Tibial nerve (tissue), 4 donors: ENCODE measurements around the gene CLCN7. TPM values are rescaled to one million over a fixed set of nuclear protein-coding genes. Genes with fewer than 3 reads are reported as not detected.
A peak's percentile ranks its signal among the peaks of the same experiment; 100 is the strongest.

ENCODE experiments used
- DNase-seq, 2 donors: peaks; one replicate each; pipeline ENCODE4 v3.0.0-alpha.2; 2019; ENCODE audit warnings: low spot score in 2 of 2
- H3K27ac ChIP-seq, 4 donors: fragments of 200-600 bp; sonication (generic) in 3 of 4; one replicate each; pipeline ENCODE4 v1.5.1; 2017 to 2019; ENCODE audit warnings: mild to moderate bottlenecking in 1 of 4
- H3K27me3 ChIP-seq, 2 donors: fragments of 200-600 bp; sonication (generic) in 1 of 2; one replicate each; pipeline versions ENCODE4 v1.5.1 to v1.6.0; 2017 to 2019
- H3K36me3 ChIP-seq, 3 donors: fragments of 200-600 bp; sonication (generic); one replicate each; pipeline ENCODE4 v1.5.1; 2018 to 2019
- H3K4me1 ChIP-seq, 4 donors: fragments of 200-600 bp; sonication (generic) in 3 of 4; one replicate each; pipeline ENCODE4 v1.5.1; 2017 to 2019
- H3K4me3 ChIP-seq, 4 donors: fragments of 200-600 bp; sonication (generic) in 3 of 4; one replicate each; pipeline ENCODE4 v1.5.1; 2017 to 2019; ENCODE audit warnings: mild to moderate bottlenecking in 1 of 4, moderate library complexity in 1 of 4
- H3K9me3 ChIP-seq, 4 donors: fragments of 200-600 bp; sonication (generic) in 3 of 4; one replicate each; pipeline ENCODE4 v1.5.1; 2017 to 2019
- CTCF ChIP-seq, 5 experiments: fragments of 200-600 bp in 3 of 5; fragments of 450-650 bp in 2 of 5; sonication (generic) in 3 of 5; IDR thresholded peaks; one replicate each; pipeline ENCODE4 v1.5.1; 2016 to 2019; ENCODE audit warnings: antibody characterized with exemption in 5 of 5, mild to moderate bottlenecking in 3 of 5, moderate library complexity in 2 of 5
- EP300 ChIP-seq, 2 donors: sonication (generic); formaldehyde crosslinking; IDR thresholded peaks; one replicate each; pipeline ENCODE4 v1.6.1; 2017; ENCODE audit warnings: antibody characterized with exemption in 2 of 2, mild to moderate bottlenecking in 1 of 2
- POLR2A ChIP-seq, 2 donors: fragments of 450-650 bp; IDR thresholded peaks; one replicate each; pipeline ENCODE4 v1.6.1; 2017; ENCODE audit warnings: antibody characterized with exemption in 2 of 2, mild to moderate bottlenecking in 2 of 2, moderate library complexity in 2 of 2
- WGBS, 2 donors: methylation state at CpG; one replicate each; pipeline ENCODE4 v1.1.5; 2018; 5-methylcytosine and 5-hydroxymethylcytosine counted together
- total RNA-seq, 4 donors: library from RNA; depleted of rRNA; stranded (reverse); fragments of >200 nt; gene quantifications; one replicate each; pipeline ENCODE4 v1.1.0, GENCODE V29; 2016

Gene CLCN7
- total RNA-seq, 4 donors from 2014 or later = 38.7 to 136 (median 73.1) TPM

GRCh38 chr16:1447965-1448364, 26.9 kb downstream of the CLCN7 start:
- peaks cover 0 to 89% (median 11%) of the 10 kb centered on the region in 3 donors for H3K36me3 ChIP-seq
- H3K9me3 ChIP-seq = no peaks in the 10 kb centered on the region
- no peak overlapping the region for H3K4me3 ChIP-seq
- no peaks in the 10 kb centered on the region for H3K4me1 ChIP-seq
- WGBS, 2 donors = 88 to 89% methylated on average over 7 to 11 of the region's 11 CpGs
- DNase-seq = no peak
- no peak for TF ChIP-seq CTCF (IDR thresholded peaks at IDR 0.05)
- TF ChIP-seq EP300 (IDR thresholded peaks at IDR 0.05) = no peak
- no peak for TF ChIP-seq POLR2A (IDR thresholded peaks at IDR 0.05)
- no peak overlapping the region for H3K27ac ChIP-seq
- no peaks in the 10 kb centered on the region for H3K27me3 ChIP-seq

GRCh38 chr16:1446296-1447080, 28.3 kb downstream of the CLCN7 start:
- Histone ChIP-seq H3K27me3 (no peaks in the 10 kb centered on the region), H3K9me3 (no peaks in the 10 kb centered on the region), H3K27ac (peak overlapping the region in 1 of 4 donors; percentile 45), H3K4me1 (no peaks in the 10 kb centered on the region), H3K4me3 (no peak overlapping the region), H3K36me3 (peaks cover 0 to 87% (median 5%) of the 10 kb centered on the region in 3 donors)
- 89 to 90% methylated on average over 22 to 36 of the region's 41 CpGs for WGBS, 2 donors
- TF ChIP-seq EP300 (IDR thresholded peaks at IDR 0.05) (no peak), POLR2A (IDR thresholded peaks at IDR 0.05) (no peak), CTCF (IDR thresholded peaks at IDR 0.05) (no peak)
- DNase-seq = no peak

GRCh38 chr16:1445518-1446203, 29.2 kb downstream of the CLCN7 start:
- WGBS, 2 donors = 84 to 95% methylated on average over 19 to 24 of the region's 25 CpGs
- Histone ChIP-seq H3K27ac (peak overlapping the region in 1 of 4 donors; percentile 75), H3K4me3 (no peak overlapping the region), H3K9me3 (no peaks in the 10 kb centered on the region), H3K36me3 (peaks cover 0 to 86% (median 5%) of the 10 kb centered on the region in 3 donors), H3K27me3 (no peaks in the 10 kb centered on the region), H3K4me1 (no peaks in the 10 kb centered on the region)
- no peak for DNase-seq
- no peak for TF ChIP-seq CTCF (IDR thresholded peaks at IDR 0.05)
- no peak for TF ChIP-seq EP300 (IDR thresholded peaks at IDR 0.05)
- no peak for TF ChIP-seq POLR2A (IDR thresholded peaks at IDR 0.05)

- WGBS, 2 donors = 83 to 89% methylated on average over 38 to 45 of the region's 48 CpGs
- H3K27ac ChIP-seq = peak overlapping the region in 1 of 4 donors; percentile 75
- no peak for DNase-seq
- TF ChIP-seq POLR2A (IDR thresholded peaks at IDR 0.05) = no peak
- TF ChIP-seq CTCF (IDR thresholded peaks at IDR 0.05) = no peak
- no peak for TF ChIP-seq EP300 (IDR thresholded peaks at IDR 0.05)
- H3K27me3 ChIP-seq = no peaks in the 10 kb centered on the region
- H3K4me1 ChIP-seq = no peaks in the 10 kb centered on the region
- no peaks in the 10 kb centered on the region for H3K9me3 ChIP-seq
- H3K36me3 ChIP-seq = peaks cover 0 to 78% (median 5%) of the 10 kb centered on the region in 3 donors
- H3K4me3 ChIP-seq = no peak overlapping the region
Observed at GRCh38 chr16:1444730-1445517, 29.9 kb downstream of the CLCN7 start.
